H54 (cell line): ENCODE data around the gene MUC20.
"Not testable (repeated sequence)": the region's sequence is repeated elsewhere in the genome, so short reads cannot be mapped to it uniquely, and the experiment has no call there.

ENCODE experiments used
- DNase-seq: peaks from one replicate; pipeline ENCODE4 v3.0.0; 2011; ENCODE audit warnings: low spot score, mixed read lengths; ENCODE audit not compliant: insufficient read length
- FAIRE-seq: peaks from 3 replicates; lab custom pipeline; 2011; peaks lifted over from hg19 to GRCh38; lab: Jason Lieb, UNC
- POLR2A ChIP-seq: IDR thresholded peaks from 2 replicates; pipeline ENCODE4 v1.6.1; 2011; ENCODE audit warnings: low read depth, mild to moderate bottlenecking, low read length

MUC20 gene

DNA sequence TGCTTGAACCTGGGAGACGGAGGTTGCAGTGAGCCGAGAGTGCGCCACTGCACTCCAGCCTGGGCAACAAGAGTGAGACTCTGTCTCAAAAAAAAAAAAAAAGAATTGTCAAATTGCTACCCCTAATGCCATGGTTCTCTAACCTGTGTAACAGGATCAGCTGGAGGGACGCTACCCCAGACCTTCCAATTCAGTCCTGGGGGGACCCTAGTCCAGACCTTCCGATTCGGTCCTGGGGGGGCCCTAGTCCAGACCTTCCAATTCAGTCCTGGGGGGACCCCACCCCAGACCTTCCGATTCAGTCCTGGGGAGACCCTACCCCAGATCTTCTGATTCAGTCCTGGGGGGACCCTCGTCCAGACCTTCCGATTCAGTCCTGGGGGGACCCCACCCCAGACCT is 29.8 kb upstream of the MUC20 start:
- no peak for FAIRE-seq
- TF ChIP-seq POLR2A = no peak
- DNase-seq = no peak

DNA sequence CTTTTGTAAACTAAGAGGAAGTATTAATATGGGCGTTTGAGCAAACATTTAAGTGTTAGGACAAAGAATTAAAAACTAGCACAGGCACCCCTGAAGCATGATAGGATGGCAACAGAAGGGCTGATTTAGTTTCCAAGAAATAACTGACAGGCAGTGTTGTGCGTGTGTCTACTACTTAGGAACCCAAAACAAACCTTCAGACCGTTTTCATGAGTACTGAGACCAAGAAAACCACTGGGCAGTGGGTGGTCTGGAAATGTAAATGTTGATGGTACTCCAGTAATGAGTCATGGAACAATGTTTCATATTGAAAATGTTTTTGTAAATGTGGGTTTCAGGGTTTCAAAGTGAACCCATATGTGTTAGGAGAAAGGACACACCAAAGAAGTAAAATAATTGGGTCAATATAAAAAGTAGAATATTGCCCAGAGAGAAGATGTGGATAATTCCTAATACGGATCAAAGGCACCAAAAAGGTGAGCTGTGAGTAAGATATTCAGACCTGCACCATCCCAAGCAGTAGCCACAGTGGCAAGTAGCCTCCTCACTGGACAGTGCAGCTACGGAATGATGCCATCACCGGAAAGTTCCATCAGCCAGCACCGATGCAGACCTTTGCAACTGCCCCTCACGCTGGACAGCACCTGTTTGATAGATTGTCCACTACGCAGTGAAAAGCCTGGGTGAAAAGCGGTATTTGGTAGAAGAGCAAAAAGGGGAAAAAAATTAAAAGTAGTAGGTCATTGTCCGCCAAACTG is 29.0 kb upstream of the MUC20 start:
- not testable (repeated sequence) for FAIRE-seq, DNase-seq

DNA sequence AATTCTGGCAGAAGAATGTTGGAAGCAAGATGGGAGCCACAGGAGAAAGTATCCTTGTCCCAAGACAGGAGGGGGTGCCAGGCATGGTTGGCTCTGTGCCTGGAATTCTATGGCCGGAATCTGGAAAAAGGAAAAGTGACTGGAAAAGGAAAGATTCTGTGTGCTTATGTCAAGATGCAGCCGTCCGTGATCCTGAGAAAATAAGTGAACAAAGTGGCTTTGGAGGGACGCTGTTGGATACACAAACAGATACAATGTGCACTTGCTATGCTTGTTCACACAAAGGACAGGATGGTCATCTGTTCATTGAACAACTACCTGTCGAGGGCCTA is 28.5 kb upstream of the MUC20 start:
- FAIRE-seq = no peak
- no peak for TF ChIP-seq POLR2A
- DNase-seq = no peak

DNA sequence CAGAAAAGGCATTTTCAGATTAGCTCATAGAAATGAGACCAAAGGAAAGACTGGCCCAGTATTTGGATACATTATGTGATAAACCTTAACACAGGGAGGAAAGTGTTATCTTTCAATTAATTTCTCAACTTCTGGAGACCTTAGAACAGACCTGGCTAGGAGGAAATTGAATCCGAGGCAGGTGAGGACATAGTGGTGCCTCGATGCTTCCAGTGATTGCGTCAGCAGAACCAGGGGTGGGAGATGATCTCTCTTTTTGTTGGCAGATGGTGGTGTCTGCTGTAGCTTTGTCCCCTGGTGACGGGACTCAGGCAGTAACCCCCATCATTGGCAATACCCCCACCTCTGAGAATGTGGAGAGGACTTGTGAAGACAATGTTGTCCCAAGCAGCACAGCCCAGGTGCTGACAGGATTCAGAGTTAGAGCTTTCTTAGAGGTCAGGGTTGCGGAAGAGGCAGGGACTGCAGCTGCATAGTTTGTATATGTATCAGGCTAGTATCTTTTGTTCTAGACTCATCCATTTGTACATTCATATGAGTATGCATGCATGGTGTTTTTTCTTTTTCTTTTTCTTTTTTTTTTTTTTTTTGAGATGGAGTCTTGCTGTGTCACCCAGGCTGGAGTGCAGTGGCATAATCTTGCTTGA is 27.9 kb upstream of the MUC20 start:
- no peak for DNase-seq
- FAIRE-seq = no peak
- TF ChIP-seq POLR2A = no peak

DNA sequence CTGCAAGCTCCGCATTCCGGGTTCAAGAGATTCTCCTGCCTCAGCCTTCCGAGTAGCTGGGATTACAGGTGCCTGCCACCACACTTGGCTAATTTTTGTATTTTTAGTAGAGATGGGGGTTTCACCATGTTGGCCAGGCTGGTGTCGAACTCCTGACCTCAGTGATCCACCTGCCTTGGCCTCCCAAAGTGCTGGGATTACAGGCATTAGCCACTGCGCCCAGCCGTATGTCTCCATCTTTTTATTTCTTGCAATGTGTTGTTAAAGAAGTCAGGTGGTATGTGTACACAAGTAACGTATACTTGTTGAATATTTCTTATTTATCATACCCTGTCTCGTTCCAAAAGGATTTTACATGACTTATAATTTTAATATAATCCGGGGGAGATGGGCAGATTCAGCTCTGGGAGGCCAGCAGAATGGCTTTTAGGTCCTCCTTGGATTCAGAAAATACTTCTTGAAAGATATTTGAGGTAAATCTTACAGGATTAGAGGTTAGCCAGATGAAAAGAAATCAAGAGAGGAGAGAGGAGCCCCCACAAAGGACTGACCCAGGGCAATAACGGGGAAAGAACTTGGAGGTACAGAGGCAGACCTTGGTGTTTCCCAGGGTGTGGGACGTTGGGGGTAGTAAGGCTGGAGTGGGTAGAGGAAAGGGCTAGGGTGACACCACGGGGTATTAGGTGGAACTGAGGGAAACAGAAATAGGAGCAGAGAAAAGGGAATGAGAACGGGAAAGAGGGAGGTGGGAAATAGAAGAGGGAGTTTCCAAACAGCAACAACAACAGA is 27.2 kb upstream of the MUC20 start:
- no peak for TF ChIP-seq POLR2A
- FAIRE-seq (no peak), DNase-seq (no peak)

DNA sequence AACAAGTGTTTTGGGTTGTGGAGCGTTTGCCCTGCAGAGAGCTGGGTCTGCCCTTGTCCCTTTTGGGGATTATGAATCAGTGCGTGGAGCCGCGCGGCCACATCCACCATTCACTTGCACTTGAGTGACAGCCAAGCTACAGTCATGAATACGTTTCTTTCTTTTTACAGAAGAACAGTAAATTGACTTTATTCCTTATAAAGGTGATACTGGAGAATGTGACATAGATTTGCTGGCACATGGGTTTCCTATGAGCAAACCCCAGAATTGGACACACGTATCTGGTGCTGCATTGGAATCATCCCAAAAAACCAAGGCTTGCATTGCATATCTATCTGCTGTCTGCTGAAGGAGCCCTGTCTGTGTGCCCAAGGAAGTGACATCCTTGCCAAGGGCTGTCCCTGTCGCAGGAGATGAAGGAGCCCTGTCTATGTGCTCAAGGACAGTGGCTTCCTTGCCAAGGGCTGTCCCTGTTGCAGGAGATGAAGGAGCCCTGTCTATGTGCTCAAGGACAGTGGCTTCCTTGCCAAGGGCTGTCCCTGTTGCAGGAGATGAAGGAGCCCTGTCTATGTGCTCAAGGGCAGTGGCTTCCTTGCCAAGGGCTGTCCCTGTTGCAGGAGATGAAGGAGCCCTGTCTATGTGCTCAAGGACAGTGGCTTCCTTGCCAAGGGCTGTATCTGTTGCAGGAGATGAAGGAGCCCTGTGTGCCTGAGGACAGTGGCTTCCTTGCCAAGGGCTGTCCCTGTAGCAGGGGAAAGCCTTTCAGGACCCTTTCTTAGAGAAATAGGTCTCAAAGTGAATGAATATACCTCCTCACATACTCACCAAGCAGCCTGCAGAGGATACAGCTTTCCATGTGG is 26.3 kb upstream of the MUC20 start:
- not testable (repeated sequence) for DNase-seq, FAIRE-seq

DNA sequence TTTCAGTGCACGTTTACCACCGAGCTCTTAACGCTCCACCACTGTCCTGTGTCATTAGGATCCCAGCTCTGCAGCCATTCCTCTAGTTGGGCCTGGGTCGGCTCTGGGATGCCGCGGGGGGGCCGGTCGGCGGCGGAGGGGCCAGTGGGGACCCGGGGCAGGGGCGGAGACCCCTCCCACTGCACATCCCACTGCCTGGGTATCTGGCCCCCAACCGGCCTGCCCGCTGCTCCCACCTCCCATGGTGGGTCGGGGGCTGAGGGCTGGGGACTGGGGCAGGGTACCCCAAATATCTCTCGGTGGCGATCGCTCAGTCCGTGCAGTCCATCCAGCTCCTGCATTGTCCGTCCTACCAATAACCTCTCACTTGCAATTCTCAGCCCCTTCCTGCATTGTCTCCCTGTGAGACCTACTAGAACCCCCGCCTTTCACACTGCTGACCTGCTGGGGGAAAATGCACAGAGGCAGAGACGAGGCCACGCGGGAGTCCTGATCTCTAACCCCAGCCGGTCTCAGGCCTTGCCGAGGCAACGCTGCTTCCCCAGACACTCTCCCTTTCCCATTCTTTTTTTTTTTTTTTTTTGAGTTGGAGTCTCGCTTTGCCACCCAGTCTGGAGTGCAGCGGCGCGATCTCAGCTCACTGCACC is 24.0 kb upstream of the MUC20 start:
- DNase-seq (no peak), FAIRE-seq (no peak)
- TF ChIP-seq POLR2A = no peak

DNA sequence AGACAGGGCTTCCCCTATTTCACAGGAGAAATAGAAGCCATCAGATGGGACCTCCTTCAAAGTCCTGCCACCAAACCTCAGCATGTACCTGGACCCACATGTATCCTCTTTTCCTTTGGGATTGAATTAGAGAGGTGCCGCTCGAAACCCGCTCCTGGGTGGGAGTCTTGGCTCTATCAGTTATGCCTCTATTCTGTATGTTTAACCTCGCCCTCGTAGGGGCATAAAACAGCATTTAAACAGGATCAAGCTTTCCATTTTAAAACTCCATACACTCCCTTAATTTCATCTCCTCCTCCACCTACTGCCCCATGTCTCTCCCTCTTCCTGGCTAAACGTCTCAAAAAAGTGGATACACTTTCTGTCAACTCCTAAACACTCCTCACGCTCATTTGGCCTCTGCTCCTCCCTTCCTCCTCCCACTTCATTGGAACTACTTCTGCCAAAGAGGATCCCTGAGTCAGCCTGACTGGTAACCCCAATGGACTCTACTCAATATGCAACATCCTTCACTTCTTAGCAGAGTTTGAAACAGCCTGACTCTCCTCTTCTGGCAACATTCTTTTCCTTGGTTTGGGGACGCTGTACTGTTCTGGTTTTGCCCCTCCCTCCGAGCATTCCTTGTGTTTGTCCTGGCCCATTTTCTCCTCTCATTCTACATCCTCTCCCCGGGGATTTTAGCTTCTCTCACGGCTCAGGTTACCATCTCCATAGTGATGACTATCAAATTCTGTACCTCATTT is 23.0 kb upstream of the MUC20 start:
- no peak for TF ChIP-seq POLR2A
- DNase-seq = peak; percentile 67
- peak; percentile 48 for FAIRE-seq

DNA sequence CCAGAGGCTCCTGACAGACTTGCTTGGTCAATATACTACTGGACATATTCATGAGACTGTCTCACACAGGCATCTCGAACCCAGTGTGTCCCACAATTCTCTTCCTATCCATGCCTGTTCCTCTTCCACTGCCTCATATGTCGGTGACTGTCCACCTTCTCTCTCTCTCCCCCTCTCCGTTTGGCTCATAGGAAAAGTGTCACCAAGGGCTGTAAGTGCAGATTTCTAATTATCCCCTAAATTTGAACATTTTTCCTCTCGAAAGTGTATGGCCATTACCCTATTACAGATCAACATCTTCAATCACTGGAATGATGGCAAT is 22.5 kb upstream of the MUC20 start:
- TF ChIP-seq POLR2A = no peak
- FAIRE-seq (no peak), DNase-seq (no peak)

DNA sequence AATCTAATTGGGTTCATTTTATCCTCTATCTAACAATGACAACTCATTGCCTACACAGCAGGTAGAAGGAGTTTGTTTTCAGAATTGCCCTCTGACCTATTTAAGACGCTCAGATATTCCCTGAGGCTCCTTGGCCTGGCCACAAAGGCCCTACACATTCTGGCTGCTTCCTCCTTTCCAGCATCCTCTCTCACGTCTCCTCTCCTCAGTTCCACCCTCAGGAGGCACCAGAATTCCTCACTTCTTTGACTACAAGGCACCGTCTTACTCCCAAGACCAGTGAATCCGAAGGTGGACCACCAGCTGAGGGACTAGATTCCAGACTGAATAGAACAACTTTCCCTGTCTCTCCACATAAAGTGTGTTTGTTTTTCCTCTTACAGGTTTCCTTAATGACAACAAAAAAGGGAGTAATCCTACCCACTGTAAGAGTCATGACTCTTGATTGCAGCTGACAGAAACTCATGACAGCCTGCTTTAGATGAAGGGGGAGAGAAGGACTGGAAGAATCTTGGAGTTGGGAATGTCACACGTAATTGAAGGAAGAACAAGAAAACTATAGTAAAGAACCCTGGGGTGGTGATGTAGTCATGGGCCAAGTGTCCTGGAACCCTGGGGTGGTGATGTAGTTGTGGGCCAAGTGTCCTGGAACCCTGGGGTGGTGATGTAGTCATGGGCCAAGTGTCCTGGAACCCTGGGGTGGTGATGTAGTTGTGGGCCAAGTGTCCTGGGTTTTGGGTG is 22.0 kb upstream of the MUC20 start:
- FAIRE-seq (peak; percentile 88), DNase-seq (no peak)
- TF ChIP-seq POLR2A = no peak

DNA sequence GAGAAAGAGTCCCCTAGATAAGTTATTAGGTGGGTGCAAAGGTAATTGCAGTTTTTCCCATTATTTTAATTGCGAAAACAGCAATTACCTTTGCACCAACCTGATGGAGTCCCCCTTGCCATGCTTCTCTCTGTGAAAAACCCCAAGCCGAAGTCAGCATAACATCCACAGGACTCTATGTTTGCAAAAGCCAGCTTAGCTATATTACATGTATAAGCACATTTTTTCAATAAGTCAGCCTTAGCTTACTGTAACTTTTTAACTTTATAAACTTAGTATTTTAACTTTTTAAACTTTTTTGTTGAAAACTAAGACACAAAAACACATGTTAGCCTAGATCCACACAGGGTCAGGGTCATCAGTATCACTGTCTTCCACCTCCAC is 21.4 kb upstream of the MUC20 start:
- DNase-seq (no peak), FAIRE-seq (no peak)
- TF ChIP-seq POLR2A = no peak

DNA sequence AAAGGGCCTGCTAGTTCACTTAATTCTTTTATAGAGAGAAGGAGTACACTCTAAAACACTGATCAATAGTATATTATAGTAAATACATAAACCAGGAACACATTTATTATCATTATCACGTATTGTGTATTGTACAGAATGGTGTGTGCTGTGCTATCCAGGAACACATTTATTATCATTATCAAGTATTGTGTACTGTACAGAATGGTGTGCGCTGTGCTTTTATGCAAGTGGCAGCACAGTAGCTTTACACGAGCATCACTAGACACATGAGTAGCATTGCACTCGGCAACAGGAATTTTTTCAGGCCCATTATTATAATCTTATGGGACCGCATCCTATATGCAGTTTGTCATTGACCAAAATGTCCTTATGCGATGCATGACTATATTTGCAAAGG is 20.9 kb upstream of the MUC20 start:
- FAIRE-seq = no peak
- TF ChIP-seq POLR2A = no peak
- no peak for DNase-seq
